LoVo (cell line): ENCODE measurements around the gene SLC45A3.

Experiments used
- DNase-seq: peaks from one replicate; pipeline ENCODE4 v3.0.0-alpha.2; 2016; ENCODE audit warnings: low spot score

SLC45A3 gene

DNA sequence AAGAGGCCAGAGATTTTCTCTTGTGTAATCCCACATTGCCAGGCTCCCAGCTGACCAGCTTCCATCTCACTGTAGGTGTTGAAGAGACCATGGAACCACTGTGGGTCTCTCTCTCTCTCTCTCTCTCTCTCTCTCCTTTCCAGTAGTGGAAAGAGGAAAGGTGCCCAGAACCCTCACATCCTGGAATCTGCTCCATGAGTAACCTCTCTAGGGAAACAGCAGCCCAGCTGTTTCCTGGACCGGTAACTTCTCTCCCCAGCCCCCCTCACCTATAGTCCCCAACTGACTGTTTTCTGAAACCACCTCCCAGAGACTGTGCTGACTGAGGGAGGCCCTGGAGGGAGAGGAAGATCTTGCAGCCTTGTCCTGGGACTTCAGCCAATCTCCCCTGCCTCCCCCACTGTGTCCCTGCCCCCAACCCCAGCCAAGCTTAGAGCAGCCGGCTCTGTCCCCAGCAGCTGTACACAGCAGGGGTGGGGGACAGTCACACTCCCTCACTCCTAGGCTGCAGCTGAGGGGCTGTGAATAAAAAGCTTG, 20.6 kb upstream of the SLC45A3 start:
- no peak for DNase-seq

DNA sequence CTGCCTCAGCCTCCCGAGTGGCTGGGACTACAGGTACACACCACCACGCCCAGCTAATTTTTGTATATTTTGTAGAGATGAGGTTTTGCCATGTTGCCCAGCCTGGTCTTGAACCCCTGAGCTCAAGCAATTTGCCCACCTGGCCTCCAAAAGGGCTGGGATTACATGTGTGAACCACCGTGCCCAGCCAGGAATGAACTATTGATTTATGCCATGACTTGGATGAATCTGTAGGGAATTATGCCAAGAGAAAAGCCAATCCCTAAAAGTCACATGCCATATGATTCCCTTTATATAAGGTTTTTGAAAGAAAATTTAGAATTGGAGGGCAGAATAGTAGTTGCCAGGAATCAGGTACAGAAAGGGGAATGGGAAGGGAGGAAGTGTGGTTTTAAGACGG, 19.1 kb upstream of the SLC45A3 start:
- DNase-seq = no peak

DNA sequence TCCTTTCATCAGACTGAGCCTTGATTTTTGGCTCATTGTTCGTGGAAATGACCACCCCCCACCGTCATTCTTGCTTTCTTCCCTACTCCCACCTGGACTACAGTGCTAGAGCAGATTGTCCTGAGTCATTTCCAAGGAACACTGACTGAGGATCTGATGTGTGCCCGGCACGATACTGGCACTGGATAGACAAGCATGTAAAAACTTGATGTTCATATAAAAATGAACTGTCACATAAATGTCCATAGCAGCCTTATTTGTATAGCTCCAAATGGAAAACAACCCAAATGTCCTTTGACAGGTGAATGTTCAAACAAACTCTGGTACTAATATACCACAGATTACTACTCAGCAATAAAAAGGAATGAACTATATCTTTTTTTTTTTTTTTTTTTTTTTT, 18.6 kb upstream of the SLC45A3 start:
- no peak for DNase-seq

DNA sequence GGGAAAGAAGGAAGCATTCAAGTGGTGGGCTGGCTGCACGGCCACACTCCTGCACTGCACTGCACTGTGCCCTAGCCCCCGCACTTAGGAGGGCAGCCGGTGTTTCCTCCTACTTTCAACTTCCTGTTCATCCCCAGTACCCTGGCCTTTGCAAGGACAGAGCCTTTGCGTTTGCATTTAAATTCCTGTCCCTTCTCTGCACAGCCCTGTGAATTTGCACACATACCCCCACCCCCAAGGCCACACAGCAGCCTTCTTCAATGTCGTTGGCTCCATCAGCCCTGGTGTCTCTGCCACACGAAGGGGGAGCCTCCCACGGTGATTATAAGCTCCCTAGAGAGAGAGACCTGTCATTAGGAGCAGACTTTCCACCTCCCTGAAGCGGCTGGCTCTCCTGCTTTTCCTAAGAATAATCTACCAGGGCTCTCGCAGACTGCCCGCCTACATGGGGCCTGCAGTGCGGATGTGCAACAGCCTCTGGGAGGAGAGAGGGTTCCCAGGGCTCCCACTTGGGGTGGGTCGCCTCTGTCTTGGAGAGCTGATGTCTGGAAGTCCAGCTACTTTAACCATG, 13.2 kb upstream of the SLC45A3 start:
- DNase-seq = no peak

DNA sequence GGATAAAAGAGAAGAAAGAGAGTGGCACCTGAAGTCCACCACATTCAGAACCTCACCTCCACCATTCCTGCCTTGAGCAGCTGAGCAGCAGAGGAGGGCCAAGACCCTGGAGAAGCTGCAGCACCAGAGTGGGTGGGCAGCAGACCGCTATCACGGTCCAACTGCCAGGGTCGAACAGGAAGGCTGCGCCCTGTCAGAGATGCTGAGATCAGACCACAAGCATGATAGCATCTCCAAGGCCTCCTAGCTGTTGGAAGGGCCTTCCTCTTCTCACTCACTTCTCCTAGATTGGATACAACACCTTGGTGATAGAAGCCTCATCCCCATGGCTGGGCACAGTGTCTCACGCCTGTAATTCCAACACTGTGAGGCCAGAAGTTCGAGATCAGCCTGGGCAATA, 12.1 kb upstream of the SLC45A3 start:
- no peak for DNase-seq

DNA sequence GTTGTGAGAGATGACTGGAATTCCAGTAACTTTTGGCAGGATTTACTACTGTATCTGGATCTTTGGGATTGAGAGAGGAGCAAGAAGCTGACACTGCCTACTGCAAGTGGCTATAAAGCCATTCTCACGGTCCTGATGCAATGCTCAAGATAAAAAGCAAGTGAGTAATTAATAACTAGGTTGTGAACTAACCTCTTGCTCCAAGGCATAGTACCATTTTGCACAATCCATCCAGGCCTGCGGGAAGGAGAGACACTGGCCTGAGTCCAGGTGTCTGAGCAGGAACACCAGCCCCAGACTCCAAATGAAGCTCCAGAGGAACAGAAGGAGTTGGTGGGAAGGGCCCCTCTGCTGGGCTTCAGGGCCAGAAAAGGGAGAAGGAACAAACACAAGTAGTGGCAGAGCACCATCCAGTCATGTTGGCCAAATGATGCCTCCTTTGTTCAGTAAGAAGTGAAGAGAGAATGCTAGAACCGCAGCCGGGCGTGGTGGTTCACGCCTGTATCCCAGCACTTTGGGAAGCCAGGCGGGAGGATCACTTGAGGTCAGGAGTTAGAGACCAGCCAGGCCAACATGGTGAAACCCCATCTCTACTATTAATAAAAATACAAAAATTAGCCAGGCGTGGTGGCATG, 9.9 kb upstream of the SLC45A3 start:
- DNase-seq = no peak

DNA sequence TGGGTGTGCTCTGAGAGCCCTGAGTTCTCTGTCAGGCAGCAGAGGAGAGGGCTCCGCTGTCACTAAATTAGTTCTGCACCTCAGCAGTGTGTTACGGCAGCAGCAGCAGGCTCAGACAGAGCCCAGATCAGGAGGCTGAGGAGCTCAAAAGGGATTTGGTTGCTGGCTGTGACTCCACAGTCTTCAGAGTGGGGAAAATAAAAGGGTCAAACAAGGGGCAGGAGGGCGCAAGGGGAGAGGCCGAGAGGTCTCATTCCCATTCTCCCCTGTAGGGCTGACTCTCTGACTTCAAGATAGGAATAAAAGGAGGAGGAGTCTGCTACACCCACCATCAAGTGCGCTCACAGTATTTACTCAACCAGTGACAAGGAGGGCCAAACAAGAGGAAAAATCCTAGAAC, 9.2 kb upstream of the SLC45A3 start:
- no peak for DNase-seq

DNA sequence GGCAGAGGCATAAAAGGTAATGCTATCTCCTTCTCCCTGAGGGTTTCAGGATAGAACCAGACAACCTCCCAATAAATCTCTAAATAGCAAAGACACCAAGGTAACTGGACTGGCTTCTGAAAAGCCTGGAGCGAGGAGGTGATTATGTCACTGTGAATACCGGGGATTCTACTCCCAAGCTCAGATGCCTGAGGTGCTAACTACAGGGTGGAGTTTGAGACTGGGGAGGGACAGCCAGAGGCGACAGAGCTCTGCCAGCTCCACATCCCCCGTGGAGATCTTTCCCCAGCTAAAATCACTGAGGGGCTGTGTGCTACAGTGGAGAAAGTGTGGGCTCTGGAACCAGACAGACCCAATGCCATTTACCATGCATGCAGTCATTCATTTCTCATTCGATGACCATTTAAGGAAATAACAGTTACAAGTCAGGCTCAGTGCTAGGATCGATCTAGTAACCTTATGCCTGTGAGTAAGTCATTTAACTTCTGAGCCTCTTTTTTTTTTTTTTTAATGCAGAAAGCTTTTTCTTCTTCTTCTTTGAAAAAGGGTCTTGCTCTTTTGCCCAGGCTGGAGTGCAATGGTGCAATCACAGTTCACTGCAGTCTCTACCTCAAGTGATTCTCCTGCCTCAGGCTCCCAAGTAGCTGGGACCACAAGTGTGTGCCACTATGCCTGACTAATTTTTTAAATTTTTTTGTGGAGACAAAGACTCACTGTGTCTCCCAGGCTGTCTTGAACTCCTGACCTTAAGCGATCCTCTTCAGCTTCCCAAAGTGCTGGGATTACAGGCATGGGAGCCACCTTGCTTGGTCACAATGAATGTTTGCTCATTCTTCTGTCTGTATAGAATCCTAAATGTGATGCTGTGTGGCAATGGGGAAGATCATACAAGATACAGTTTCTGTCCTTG, 8.1 kb upstream of the SLC45A3 start:
- no peak for DNase-seq

DNA sequence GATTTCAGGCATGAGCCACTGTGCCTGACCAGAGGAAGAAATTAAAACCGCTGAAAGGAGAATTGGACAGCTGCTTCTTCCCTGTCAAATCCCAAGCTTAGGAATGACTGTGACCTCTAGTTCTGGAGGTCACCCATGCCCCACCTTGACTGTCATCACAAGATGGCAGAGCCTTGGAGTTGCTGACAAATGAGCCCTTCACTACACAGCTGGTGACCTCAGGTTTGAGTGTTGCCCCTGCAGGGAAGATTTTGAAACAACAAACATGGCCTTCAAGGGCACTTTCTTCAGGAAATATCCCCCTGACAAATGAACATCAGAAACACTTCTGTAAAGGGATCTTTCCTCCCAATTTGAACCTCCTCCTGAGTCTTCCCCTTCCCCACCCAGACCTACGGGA, 6.9 kb upstream of the SLC45A3 start:
- DNase-seq = no peak

DNA sequence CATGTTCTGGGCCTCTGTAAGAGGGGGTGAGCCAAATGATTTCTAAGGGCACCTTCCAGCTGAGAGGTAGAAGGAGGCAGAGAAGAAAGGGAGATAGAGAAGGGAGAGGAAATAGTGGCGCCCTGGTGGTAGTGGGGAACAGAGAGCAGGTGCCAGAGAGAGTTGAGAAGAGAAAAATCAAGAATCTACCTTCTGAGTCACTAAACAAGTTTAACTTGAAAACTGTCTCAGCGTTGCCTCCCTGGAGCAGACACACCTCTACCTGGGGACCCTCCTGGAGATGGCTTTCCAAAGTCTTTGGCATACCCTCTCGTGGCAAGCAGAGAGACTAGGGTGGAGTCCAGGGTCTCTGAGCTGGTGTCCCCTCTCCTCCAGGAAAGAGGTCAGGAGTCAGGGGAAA, 1.1 kb upstream of the SLC45A3 start:
- DNase-seq = no peak

DNA sequence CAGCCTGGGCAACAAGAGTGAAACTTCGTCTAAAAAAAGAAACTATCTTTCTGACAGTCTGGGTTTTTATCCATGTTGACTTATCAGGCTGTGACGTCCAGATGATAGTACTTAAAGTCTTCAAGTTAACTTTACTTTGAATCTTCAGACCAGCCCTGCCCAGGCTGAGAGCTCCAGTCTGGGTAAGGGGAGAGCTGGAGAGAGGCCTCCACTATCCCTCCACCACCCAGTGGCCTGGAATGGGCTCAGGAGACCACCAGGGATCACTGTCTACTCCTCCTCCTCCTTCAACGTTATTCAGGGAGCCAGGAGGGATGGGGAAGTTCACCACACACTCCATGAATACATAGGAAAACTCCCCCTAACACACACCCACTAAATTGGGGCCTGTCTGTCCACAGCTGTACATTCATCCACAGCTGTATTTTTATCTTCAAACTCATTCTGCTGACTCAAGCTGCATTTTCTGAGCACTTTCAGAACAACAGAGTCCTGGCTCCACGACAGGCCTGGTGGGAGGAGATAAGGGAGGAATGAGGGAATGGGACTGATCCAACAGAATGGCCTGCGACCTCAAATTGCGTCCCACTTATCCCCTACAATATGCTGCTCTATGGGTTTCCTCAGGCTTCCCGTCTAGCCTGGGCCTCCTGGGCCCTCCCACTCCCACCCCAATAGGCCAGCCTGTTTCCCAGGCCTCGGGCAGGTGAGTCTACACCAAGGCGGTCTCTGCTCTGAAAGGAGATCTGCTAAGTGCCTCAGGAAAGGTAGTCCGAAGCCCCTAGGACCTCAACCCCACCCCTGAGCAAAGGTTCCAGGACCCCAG, 1.8 kb downstream of the SLC45A3 start:
- DNase-seq = no peak

DNA sequence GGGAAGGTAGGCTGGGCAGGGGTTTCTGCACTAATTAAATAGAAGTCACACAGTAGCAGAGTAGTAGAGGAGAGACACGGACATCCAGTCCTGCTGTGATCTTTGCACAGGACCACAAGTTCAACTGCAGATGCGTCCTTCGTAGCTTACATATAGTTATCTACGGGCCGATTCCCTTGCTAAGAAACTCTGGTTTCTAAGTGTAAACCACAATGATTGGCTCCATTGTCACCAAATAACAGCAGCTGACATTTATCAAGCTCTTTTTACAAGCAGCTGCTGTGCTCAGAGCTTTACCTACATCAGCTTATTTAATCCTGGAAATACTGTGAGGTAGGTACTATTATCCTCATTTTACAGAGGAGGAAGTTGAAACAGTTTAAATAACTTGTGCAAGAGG, 3.1 kb downstream of the SLC45A3 start:
- no peak for DNase-seq

DNA sequence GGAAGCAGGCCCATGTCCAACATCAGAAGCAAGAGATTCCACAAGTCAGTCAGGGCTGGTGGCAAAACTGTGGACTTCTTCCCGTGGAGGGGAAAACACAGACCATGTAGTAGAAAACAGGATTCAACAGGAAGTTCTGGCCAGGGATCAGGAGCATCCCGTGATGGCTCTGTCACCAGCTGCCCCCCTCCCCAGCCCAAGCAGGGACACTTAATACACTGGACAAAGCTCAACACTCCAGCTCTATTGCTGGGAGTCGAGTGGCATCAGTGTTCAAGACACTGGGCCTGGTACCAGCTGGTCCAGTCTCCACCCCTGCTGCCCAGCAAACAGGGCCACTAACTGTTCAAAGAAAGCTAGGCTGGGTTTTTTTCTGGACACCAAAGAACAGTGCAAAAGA, 3.7 kb downstream of the SLC45A3 start:
- DNase-seq = no peak

DNA sequence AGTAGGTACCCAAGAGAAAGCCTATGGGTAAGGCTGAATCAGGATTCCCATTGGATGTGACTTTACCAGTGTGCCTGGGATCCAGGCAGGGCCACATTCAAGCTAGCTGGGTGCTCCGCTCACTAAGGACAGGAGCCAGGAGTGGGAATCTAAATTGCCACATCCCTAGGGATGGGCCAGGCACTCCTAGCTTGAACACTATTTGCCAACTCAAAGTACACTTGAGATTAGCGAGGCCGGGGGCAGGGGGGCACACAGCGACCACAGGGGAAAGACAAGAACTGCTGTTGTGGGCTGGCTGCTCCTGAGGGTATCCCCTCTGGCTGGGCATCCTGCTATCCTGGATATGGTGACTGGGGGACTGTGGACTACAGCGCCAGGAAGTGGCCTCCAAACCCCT, 4.3 kb downstream of the SLC45A3 start:
- DNase-seq = no peak

DNA sequence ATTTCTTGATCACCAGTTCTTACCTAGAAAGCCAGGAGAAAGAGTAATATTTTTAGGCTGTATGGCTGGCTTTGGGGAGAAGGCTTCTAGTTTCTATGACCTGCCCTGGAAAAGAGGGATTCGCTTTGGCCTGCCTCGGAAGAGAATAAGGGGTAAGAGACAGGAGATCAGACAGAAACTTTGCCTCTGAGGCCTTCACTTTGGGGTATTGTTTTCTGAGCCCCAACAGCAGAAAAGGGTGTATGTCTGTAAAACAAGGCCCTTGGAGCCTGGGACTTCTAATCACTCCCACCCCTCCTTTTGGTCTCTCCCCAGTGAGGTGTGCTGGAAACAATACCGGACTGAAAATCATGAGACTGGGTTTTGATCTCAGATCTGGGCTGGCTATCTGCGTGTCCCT, 5.1 kb downstream of the SLC45A3 start:
- DNase-seq = no peak

DNA sequence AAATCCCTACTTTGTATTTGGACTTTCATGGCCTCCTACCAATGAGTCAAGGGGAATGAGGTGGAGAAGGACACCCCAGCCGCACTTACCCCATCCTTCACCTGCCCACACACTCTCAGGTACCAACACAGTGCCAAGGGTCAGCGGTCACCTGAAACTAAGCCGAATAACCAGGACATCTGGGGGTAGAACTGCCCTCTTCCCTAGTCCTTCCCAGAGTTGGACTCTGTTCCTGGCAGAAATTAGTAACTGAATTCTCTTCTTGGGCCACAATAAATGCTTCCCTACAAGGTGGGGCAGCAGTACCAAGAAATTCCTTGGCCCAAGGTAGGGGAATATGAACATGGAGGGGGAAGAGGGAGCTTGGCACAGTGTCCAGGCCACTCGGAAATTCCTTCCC, 7.3 kb downstream of the SLC45A3 start:
- DNase-seq = no peak

DNA sequence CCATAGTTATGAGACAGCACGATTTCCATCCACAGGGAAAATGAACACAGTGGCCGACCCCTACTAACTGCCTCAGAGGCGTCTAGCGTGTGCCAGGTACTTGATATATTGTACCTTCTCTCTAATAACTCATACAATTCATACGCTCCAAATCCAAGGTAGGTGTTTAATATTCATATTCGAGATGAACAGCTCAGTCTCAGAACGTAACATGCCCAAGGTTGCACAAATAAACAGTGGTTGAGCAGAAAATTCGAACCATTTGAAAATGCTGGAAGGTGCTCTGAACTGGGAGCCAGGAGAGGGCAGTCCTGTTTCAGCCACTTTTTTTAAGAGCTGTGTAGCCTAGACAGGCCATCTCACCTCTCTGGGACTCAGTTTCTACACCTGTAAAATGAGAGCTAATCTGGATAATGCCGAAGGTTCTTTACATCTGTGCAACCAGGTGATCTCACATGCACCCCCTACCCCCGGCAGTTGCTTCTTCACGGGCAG, 7.9 kb downstream of the SLC45A3 start:
- DNase-seq = no peak

DNA sequence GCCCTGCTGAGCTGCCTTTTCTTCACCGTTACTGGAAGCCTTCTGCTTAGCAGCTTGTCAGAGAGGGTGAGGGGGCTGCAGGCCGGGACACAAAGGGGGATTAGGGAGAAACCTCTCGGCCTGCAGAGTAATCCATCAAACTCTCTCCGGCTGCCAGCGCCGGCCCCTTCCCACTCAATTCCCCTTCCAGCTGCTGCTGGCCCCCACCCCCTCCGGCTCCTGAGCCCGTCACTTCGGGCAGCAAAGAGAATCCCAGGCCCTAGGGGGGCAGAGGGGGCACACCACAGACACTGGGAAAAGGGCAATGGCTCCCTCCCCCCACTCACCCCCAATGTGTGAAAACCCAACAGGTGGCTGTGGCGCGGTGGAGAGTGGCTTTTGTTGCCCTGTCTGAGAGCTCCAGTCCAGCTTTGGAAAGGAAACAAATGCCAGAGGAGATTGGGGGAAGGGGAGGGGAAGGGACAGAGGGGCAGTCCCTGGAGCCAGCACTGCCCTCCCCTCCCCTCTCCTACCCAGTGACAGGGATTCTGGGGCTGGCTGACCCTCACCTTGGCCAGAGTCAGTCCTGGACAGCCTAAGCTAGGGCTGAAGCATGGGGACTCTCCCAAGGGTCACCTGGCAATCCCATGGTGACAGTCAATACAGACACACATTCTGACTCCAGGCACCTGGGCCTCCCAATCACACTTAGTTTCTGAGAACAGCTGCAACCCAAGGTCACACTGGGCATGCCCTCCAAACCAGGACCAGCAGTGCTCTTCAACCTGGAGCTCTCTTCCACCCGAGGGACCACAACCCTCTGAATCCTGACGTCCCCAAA, 9.5 kb downstream of the SLC45A3 start:
- DNase-seq = no peak

DNA sequence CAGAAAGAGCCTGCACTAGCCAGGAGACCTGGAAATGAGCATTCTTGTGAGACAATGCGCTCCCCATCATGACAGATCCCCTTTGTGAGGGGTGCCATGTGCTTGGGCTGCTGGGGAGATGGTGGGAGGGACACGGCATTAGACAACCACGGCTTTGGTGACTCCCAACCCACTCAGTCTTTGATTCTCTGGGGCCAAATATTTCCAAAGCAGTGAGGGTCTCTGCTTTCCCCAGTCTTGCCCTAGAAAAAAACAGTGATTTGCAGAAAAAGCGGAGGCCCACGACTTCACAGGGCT, 10.2 kb downstream of the SLC45A3 start:
- no peak for DNase-seq

DNA sequence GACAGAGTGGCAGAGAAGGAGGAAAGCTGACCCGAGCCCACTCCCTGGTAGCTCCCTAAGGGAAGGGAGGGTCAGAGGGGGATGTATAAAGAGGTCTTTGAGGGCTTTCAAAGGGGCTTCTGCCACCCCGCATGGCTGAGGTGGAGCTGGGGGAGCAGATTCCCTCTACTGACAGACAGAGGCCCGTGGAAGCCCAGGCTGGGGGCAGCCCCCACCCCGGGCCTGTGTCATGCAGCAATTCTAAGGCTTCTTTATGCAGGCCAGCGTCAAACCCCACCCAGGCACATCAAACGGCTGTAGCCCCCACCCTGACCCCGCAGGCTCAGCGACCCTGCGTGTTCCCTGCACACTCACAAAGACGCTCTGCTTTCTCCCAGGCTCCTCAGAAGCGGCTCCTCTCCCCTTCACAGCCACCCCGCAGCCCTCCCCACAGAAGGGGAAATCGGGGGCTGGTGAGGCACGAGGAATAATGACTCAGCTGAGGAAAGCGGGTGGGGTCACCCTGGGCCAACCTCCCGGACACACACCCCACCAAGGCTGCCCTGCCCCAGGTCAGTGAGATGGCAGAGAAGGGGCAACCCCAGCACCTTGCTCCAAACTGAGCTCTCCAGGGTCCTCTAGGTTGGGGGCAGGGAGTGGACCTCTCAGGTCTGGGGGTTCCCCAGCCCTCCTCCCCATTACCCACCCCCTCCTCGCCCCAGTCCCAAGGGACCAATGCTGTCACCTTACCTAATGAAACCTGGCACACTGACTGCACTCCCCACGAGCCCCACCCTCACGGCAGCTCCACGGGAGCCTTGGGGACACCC, 10.8 kb downstream of the SLC45A3 start:
- no peak for DNase-seq

DNA sequence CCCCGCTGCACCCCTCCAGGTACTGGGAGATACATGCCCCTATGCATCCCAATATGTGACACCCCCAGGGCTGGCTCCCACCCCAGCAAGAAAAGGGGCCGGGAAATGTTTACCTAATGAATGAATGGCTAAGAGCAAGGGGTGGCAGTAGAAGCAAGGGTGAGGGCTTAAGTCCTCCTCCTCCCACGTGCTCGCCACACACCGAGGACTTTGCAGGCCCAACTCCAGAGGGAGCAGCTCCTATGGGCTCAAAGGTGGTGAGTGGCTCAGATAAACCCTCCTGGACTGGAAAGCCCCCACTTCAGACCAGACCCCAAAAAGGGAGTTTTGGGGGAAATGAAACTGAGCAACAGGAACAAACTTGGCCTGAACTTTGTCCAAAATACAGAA, 11.4 kb downstream of the SLC45A3 start:
- no peak for DNase-seq
